AG09309 (cell line): ENCODE results near the gene TMEM233.

ENCODE experiments used
- DNase-seq: peaks from one replicate; pipeline ENCODE4 v3.0.0-alpha.2; 2010; ENCODE audit warnings: low read depth
- H3K4me3 ChIP-seq: 2 replicates; pipeline ENCODE4 v1.5.1; 2011; ENCODE audit warnings: mild to moderate bottlenecking, low read depth, low read length, moderate library complexity; ENCODE audit not compliant: control insufficient read depth
- TF ChIP-seq, protein P1 (sequence below): IDR thresholded peaks from 2 replicates; pipeline ENCODE4 v1.5.1; 2011; ENCODE audit warnings: mild to moderate bottlenecking, low read depth, low read length, inconsistent platforms; ENCODE audit not compliant: insufficient read depth, control insufficient read depth; ENCODE audit errors: missing control alignments

Gene TMEM233

DNA sequence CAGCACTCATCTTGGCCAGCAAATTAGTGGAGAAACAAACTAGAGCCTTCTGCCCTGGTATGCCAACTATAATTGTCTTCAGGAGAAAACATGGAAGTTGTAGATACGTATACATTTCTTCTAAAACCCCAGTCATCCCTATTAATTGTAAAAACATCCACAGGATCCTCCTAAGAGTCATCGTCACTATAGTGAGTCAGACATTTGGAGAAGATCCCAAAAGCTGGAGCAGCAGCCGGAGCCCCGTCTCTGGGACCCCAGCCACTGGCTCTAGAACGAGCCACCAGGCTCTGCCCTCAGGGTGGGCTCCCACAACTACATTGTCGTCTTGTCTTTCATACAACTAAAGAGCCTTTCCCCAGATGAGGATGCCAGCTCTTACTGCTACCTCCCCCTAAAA lies 89.8 kb downstream of the TMEM233 start:
- DNase-seq = no peak
- H3K4me3 ChIP-seq = no peak overlapping the region
- TF ChIP-seq, protein P1, sequence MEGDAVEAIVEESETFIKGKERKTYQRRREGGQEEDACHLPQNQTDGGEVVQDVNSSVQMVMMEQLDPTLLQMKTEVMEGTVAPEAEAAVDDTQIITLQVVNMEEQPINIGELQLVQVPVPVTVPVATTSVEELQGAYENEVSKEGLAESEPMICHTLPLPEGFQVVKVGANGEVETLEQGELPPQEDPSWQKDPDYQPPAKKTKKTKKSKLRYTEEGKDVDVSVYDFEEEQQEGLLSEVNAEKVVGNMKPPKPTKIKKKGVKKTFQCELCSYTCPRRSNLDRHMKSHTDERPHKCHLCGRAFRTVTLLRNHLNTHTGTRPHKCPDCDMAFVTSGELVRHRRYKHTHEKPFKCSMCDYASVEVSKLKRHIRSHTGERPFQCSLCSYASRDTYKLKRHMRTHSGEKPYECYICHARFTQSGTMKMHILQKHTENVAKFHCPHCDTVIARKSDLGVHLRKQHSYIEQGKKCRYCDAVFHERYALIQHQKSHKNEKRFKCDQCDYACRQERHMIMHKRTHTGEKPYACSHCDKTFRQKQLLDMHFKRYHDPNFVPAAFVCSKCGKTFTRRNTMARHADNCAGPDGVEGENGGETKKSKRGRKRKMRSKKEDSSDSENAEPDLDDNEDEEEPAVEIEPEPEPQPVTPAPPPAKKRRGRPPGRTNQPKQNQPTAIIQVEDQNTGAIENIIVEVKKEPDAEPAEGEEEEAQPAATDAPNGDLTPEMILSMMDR = no peak

DNA sequence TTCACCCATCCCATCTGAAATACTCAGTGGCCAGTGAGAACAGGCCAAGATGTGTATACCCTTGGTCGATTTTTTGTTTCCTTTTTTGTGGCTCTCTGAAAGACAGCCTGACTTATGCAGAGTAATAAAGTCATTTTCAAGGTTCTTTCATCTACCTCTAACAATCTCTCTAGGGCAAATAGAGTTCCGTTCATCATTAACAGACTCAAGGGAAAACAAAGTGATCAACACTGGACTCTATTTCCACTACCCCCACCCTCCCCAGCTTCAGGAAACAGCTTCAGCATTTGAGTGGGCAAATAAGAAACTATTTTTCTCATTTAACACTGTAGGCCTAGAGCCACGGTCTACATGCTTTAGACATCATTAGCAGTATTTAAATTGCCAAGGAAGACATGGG lies 90.2 kb downstream of the TMEM233 start:
- no peak for DNase-seq
- TF ChIP-seq, protein P1 = no peak
- no peak overlapping the region for H3K4me3 ChIP-seq

DNA sequence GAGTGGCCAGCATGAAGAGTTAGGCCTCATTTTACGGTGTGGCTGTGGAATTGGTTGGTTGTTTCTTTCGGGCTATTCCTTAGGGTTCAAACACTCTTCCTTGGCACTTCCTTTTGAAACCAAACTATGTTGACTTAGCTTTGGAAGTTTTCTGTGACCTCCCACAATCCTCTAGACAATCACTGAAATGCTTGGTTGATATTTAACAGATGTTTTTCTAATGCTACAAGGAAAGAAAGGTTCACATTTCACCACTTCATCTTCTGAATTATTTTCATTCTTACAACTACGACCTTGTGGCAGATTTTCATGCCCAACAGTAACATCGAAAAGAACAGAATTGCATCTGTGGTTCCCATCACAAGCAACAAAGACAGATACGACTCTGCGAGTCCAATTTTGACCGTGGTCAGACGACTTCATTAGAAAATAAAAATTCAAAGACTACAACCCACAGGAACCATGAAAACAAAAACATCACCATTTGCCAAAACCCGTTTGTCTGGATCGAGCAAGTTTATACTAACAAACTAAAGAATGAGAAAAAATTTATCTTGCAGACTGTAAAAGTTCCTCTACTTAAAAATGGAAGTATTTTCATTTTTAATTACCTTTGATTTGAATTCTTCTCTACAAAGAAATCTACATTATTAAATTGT lies 91.3 kb downstream of the TMEM233 start:
- H3K4me3 ChIP-seq = no peak overlapping the region
- TF ChIP-seq, protein P1 = no peak
- no peak for DNase-seq

DNA sequence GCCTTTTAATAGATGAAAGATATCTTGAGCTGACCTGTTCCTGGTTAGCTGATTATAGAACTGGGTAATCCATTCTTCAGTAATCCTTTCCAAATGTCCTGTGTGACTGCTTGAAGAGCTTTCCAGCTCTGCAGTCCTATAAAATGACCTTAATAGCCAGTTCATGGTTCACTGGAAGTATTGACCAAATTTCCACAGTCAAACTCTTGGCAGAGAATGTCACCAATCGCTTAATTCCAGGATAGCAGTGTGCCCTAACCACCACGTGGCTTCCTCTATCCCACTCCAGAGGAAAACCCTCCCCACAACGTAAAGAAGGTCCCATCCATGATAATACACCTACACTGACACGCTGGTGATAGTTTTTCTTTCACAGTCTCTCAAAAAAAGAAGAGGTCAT lies 91.8 kb downstream of the TMEM233 start:
- TF ChIP-seq, protein P1 = no peak
- H3K4me3 ChIP-seq = no peak overlapping the region

DNA sequence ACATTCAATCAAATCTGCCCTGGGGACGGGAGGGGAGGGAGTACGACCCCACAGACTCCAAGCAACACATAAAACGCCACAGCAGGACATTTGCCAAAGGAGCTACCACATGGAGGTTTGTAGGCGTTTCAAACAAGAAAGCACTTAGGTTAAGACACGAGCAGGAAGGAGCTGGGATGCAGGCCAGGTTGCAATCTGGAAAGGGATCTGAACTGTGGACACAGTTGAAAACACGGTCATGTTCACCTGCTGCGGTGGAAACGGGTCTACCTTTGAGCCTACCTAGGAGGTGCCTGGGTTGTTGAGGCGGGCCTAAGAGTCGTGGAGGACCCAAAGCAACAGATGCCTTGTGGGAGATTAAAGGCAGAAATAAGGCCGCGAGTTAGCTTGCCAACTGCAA lies 92.8 kb downstream of the TMEM233 start:
- TF ChIP-seq, protein P1 = no peak
- no peak for DNase-seq
- no peak overlapping the region for H3K4me3 ChIP-seq

More for the DNA sequence above, 91.8 kb downstream of the TMEM233 start:
- no peak for DNase-seq

DNA sequence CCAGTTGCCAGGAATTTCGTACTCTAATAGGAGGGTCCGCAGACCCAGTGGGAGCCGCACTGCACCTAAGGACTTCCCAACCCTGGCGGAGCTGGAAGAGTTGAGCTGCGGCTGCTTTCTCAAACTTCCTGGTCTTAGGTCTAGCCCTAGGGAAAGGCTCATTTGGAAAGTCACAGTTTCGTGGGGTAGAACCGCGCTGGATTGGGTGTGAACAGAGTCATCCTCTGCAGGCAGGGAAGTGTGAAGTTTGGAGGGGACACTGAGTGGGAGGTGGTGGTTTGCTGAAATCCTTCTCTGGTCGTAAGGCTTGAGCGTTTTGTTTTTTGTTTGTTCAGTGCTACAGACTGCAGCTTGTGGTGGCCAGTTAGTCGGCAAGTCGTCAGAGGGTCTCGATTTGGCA lies 93.2 kb downstream of the TMEM233 start:
- DNase-seq = no peak
- no peak overlapping the region for H3K4me3 ChIP-seq
- TF ChIP-seq, protein P1 = no peak
